SHP77 treated with DMSO at 0.1 percent for 48 hours (cell line): ENCODE results near the gene ZFC3H1.

Experiments used
- DNase-seq: peaks from one replicate; lab custom pipeline; 2025; lab: John Stamatoyannopoulos, UW

ZFC3H1 gene

DNA sequence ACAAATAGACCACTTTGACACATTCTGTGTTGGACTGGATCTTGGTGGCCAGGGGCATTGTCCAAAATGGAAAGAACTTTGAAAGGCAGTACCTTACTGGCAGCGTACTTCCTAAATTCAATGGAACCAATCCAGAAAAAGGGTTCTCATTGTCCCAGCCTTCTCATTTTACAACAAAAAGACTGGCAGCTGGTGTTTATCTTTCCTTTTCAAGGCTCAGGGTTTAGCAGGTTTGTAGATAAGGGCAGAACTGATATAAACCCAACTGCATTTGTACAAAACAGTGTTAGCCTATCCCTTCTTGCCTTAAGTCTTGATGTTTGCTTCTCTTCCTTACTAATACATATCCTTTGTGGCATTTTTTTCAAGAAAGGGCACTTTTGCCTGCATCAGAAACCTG lies 8.2 kb upstream of the ZFC3H1 start:
- no peak for DNase-seq

DNA sequence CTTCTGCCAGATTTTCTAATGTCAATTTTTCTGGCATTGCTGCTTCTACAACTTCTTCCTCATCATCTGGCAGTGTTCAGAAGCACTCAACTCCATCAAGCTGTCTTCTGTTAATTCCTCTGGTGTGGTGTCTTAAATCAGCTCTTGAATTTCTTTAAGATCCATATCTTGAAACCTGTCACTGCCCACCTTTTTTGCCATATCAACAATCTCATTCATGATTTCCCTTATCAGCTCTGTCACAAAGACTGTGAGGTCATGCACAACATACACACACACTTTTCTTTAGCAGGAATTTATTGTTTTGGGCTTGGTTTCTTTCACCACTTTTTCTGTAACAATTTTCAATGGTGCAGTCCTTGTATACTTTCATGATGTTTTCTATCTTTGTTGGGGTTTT lies 7.7 kb upstream of the ZFC3H1 start:
- no peak for DNase-seq

DNA sequence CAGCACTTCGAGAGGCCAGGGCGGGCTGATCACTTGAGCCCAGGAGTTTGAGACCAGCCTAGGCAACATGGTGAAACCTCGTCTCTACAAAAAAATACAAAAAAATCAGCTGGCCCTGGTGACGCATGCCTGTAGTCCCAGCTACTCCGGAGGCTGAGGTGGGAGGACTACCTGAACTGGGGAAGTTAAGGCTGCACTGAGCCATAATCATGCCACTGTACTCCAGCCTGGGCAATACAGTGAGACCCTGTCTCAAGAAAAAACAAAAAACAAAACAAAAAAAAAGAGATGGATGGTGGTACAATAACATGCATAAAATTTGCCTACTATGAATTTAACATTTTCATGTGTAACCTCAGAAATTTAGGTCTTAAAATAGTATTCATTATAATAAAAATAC lies 2.6 kb upstream of the ZFC3H1 start:
- no peak for DNase-seq

- DNase-seq: no peak
Measured at GRCh38 chr12:71665090-71665463, 1.4 kb upstream of the ZFC3H1 start.

- no peak for DNase-seq
Measured at GRCh38 chr12:71664411-71665089, 902 bp upstream of the ZFC3H1 start.

DNA sequence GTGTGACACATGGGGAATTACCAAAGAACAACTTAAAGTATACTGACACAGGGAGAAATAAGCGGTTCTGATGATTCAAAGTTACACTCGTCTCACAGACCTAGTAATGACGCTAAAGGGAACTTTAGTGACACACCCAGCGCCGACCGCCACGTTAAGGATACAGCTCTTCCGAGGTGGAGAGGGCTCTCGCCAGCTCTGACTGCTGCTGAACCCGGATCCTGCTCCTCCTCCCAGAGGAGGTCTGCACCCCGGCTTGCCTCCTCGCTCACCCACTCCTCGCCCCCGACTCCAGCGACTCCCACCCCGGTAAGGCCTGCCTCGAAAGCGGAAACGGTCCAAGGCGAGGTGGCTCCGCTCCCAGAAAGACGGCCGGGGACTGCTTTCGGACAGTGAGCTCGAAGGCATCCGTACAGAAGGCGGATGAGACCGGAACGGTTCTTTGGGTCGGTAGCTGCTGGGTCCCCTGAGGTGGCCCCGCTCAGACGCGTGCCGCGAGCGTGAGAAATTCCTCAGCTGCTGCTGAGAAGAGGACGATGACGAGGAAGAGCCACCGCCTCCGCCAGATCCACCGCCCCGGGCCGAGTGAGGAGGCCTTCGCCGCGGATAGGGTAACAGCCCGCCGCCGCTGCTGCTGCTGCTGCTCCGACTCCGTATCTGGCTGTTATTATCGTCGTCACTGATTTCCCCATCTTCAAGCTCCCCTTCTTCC lies 643 bp downstream of the ZFC3H1 start:
- DNase-seq: no peak

- DNase-seq: no peak
Measured at GRCh38 chr12:71661977-71662530, 1.6 kb downstream of the ZFC3H1 start.

DNA sequence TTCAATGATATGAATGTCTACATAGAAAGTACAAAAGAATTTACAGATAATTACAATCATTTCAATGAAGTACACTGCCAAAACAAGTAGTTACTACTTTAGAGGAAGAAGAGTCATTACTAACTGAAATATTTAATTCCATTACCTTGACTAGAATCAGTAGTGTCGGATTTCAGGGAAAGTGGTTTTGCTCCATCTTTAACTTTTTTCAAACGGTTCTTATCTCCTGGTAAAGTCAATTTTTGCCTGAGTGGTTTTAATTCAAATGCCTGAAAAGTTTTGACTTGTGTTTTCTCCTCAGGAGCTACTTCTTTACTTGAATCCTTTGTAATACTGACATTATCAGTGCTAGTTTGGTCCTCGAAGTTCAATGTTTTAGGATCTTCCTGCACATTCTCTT lies 6.9 kb downstream of the ZFC3H1 start:
- DNase-seq: no peak

DNA sequence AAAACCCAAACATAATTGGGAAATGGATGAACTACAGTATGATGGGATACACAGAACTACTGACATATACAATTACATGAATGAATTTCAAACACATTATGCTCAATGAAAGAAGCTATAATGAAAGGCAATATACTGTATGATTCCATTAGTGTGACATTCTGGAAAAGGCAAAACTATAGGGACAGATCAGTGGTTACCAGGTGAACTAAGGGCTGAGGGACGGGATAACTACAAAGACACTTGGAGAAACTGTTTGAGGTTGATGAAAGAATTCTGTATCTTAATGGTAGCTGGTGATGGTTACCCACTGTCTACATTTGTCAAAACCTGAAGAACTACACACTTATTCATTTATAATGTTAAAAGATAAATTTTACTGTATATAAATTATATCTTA lies 7.7 kb downstream of the ZFC3H1 start:
- DNase-seq: no peak

DNA sequence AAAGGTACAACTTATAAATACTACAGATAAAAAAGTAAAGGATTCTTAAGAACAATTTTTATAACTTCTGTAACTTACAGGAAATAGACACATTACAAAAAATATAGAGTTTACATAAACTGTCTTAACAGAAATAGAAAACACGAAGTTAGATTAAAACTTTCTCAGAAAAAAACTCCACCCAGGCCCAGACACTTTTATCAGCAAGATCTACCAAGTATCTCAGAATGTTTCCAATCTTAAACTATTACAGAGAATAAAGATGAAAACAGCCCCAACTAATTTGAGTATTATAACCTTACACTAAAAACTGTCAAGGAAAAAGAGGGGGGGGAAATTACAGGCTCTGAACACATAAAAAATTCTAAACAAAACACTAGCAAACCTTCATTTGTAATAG lies 8.2 kb downstream of the ZFC3H1 start:
- DNase-seq: no peak

DNA sequence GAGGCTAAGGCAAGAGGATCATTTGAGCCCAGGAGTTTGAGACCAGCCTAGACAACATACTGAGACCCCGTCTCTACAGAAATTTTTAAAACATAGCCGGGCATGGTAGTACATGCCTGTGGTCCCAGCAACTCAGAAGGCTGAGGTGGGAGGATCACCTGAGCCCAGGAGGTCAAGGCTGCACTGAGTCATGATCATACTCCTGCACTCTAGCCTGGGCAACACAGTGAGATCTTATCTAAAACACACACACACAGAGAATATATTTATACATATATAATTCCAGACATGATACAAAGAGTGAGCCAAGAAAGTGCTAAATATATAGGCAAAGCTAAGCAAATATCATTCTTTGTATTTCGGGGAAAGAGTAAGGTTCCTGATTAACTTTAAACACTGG lies 9.4 kb downstream of the ZFC3H1 start:
- no peak for DNase-seq

GRCh38 chr12:71653137-71653536 lies 10.5 kb downstream of the ZFC3H1 start:
- no peak for DNase-seq

GRCh38 chr12:71652656-71653055 lies 11.0 kb downstream of the ZFC3H1 start:
- no peak for DNase-seq

DNA sequence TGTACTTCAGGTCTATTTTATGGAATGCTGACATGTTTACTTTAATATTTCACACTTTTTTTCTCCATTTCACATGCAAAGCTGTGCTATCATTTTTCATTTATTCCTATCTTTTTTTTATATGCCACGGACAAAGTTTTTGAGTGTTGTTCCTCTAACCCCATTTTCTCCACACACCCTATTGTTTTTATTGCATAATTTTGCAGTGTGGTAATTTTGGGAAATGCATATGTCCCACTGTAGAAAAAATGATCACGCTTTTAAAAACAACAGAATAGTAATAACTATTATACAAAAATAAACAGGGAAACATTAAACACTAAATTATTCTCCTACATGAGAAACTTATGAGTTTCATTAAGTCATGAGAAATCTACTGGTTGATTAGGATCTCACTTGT lies 14.2 kb downstream of the ZFC3H1 start:
- no peak for DNase-seq

GRCh38 chr12:71648537-71648936 lies 15.1 kb downstream of the ZFC3H1 start:
- DNase-seq: no peak

DNA sequence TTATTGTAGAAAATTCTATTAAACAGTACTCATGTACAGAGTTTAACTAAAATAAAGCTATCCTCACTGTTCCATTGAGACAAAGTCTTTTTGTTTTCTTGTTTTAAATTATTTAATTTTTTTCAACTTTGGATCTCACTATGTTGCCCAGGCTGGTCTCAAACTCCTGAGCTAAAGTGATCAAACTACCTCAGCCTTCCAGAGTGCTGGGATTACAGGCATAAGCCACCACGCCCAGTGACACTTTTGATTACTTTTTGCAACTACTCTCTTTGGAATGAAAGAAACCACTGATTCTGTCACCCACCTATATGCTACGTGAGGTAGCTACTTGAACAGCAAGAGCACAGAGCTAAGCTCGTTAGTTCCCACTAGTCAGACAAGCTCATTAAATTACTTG lies 17.1 kb downstream of the ZFC3H1 start:
- no peak for DNase-seq

GRCh38 chr12:71645268-71645667 lies 18.4 kb downstream of the ZFC3H1 start:
- DNase-seq: no peak

DNA sequence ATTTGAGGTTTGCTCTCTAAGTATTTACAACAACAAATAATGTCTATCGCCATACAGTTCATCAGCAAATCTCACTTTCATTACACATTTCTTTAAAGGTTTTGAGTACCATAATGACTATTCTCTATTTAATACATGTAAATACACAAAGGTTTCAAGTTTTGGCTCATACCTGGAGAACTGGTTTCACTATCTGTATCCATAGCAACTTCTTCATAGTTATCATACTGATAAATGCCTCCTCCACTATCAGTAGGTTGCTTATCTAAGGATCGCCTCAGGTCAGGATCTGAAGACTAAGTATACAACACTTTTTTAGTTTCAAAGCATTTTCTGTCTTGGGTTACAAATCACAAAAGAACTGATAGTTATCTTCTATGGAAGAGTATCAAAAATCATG lies 21.4 kb downstream of the ZFC3H1 start:
- no peak for DNase-seq

- no peak for DNase-seq
Measured at GRCh38 chr12:71641390-71641789, 22.3 kb downstream of the ZFC3H1 start.

DNA sequence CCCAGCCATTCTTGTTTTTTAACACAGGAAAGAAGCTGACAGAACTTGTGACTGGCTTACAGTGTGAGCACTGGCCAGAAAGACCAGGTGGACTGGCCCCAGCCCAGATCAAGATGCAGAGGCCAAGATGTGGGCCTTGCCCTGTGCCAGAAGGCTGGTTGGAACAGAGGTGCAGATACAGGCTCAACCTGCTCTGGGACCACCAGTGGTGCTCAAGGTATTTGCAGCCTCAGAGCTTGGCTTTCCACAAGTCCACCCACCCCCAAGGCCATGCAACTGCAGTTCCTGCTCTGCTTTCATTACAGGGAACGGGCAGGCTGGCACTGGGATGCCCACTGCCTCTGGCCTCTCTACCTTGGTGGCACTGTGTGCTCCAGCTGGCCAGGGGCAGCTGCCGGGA lies 23.3 kb downstream of the ZFC3H1 start:
- no peak for DNase-seq

DNA sequence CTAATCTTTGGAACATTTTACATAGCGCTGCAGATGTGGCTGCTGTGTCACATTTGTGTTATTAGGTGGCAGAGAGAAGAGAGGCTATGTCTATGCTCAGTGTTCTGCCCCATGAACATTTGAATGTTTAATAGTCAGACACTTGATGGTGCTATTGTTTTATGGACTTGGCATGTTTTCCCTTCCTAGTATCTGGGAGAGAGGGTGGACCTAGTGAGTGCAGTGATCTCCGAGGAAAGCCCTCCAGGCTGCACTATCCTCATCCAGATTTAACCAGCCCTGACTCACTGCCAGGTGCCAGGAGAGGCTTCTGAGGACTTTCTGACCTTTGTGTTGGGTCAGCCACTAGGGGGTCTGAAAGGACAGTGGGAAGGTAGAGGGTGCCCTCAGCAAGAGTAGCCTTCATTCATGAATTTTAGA lies 24.3 kb downstream of the ZFC3H1 start:
- DNase-seq: no peak

DNA sequence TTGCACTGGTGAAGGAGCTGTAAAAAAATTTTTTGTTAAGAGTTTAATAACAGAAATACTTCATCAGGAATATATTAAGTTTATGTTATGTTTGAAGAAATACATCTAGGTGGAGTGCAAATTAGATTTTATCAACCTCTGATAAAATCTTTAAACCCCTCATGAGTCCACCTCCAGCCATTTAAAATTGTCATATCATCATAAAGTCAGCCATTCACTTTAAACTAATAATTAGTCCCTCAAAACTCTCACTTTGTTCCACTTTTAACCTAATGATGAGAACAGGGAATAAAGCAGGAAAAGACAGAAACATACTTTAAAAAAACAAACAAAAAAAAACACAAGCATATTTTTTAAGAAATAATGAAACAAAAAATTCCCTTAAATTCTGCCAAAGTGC lies 25.1 kb downstream of the ZFC3H1 start:
- no peak for DNase-seq

DNA sequence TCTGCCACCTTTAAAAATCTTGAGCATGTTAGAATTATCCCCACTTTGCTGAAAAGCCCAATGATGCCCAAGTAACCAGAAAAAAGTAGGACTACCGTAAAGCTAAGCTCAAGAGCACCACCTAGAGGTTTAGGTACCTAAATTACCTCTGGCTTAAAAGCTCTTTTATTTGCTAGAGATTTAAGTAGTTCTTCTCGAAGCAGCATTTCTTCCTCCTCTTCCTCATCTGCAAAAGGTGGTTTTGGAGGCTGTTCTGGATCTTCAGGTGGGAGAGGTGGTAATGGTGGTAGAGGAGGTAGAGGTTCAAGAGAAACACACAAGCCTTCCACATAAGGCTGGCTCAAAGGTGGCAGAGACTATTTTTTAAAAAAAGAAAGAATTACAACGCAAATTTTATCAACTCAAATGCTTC lies 26.9 kb downstream of the ZFC3H1 start:
- peak; percentile 50 for DNase-seq
